ENCODE data around the gene CDH4. TPM values are rescaled to one million over a fixed set of nuclear protein-coding genes. Genes with fewer than 3 reads are reported as not detected.

The CDH4 gene
- total and polyA plus RNA-seq, 2 donors from 2014 or later: 1.1 TPM; not detected in 1

GRCh38 chr20:61380545-61380915 is 128.5 kb downstream of the CDH4 start:
- Histone ChIP-seq H3K27me3 (ENCODE audit: control insufficient read depth, insufficient read depth, low read length) (no peaks in the 10 kb centered on the region), H3K9me3 (ENCODE audit: control insufficient read depth in 2 of 3, insufficient read depth in 1 of 3, low read length in 3 of 3) (peaks cover 0 to 6% (median 3%) of the 10 kb centered on the region in 3 donors)

GRCh38 chr20:61382194-61382593 is 130.1 kb downstream of the CDH4 start:
- no peak for FAIRE-seq

More at GRCh38 chr20:61380545-61380915, 128.5 kb downstream of the CDH4 start:
- Histone ChIP-seq H3K4me1 (ENCODE audit: control insufficient read depth in 2 of 3, insufficient read depth in 2 of 3, low read depth in 1 of 3, low read length in 3 of 3) (no peaks in the 10 kb centered on the region), H3K4me3 (ENCODE audit: low read length in 3 of 3) (no peak overlapping the region), H3K27ac (ENCODE audit: low read depth in 2 of 2, low read length in 2 of 2) (no peak overlapping the region), H3K9ac (ENCODE audit: low read length in 3 of 3) (no peak overlapping the region), H3K36me3 (ENCODE audit: control insufficient read depth in 2 of 3, insufficient read depth in 3 of 3, low read length in 3 of 3) (no peaks in the 10 kb centered on the region)
- TF ChIP-seq CTCF (IDR thresholded peaks at IDR 0.05; ENCODE audit: borderline replicate concordance, extremely low read depth, insufficient read depth): no peak
- DNase-seq: no peak
- intact Hi-C loops (cut with DNase I): no loop called here
- no peak for FAIRE-seq

GRCh38 chr20:61385296-61385695 is 133.2 kb downstream of the CDH4 start:
- FAIRE-seq (no peak), DNase-seq (no peak)
- Histone ChIP-seq H3K27ac (ENCODE audit: low read depth in 2 of 2, low read length in 2 of 2) (no peak overlapping the region), H3K27me3 (ENCODE audit: control insufficient read depth, insufficient read depth, low read length) (no peaks in the 10 kb centered on the region), H3K36me3 (ENCODE audit: control insufficient read depth in 2 of 3, insufficient read depth in 3 of 3, low read length in 3 of 3) (no peaks in the 10 kb centered on the region), H3K9ac (ENCODE audit: low read length in 3 of 3) (no peak overlapping the region), H3K4me1 (ENCODE audit: control insufficient read depth in 2 of 3, insufficient read depth in 2 of 3, low read depth in 1 of 3, low read length in 3 of 3) (no peaks in the 10 kb centered on the region), H3K4me3 (ENCODE audit: low read length in 3 of 3) (no peak overlapping the region), H3K9me3 (ENCODE audit: control insufficient read depth in 2 of 3, insufficient read depth in 1 of 3, low read length in 3 of 3) (peaks cover 0 to 6% (median 0%) of the 10 kb centered on the region in 3 donors)
- intact Hi-C loops (cut with DNase I): no loop called here
- no peak for TF ChIP-seq CTCF (IDR thresholded peaks at IDR 0.05; ENCODE audit: borderline replicate concordance, extremely low read depth, insufficient read depth)

More at GRCh38 chr20:61382194-61382593, 130.1 kb downstream of the CDH4 start:
- H3K36me3 ChIP-seq (ENCODE audit: control insufficient read depth in 2 of 3, insufficient read depth in 3 of 3, low read length in 3 of 3): no peaks in the 10 kb centered on the region
- peaks cover 0 to 6% (median 0%) of the 10 kb centered on the region in 3 donors for H3K9me3 ChIP-seq (ENCODE audit: control insufficient read depth in 2 of 3, insufficient read depth in 1 of 3, low read length in 3 of 3)
- intact Hi-C loops (cut with DNase I): no loop called here
- TF ChIP-seq CTCF (IDR thresholded peaks at IDR 0.05; ENCODE audit: borderline replicate concordance, extremely low read depth, insufficient read depth): no peak
- DNase-seq: no peak
- no peaks in the 10 kb centered on the region for H3K27me3 ChIP-seq (ENCODE audit: control insufficient read depth, insufficient read depth, low read length)
- no peak overlapping the region for H3K27ac ChIP-seq (ENCODE audit: low read depth in 2 of 2, low read length in 2 of 2)
- no peak overlapping the region for H3K4me3 ChIP-seq (ENCODE audit: low read length in 3 of 3)
- H3K9ac ChIP-seq (ENCODE audit: low read length in 3 of 3): no peak overlapping the region
- H3K4me1 ChIP-seq (ENCODE audit: control insufficient read depth in 2 of 3, insufficient read depth in 2 of 3, low read depth in 1 of 3, low read length in 3 of 3): no peaks in the 10 kb centered on the region

- intact Hi-C loops (cut with DNase I): no loop called here
- Histone ChIP-seq H3K4me3 (ENCODE audit: low read length in 3 of 3) (no peak overlapping the region), H3K9me3 (ENCODE audit: control insufficient read depth in 2 of 3, insufficient read depth in 1 of 3, low read length in 3 of 3) (peaks cover 0 to 6% (median 0%) of the 10 kb centered on the region in 3 donors), H3K27ac (ENCODE audit: low read depth in 2 of 2, low read length in 2 of 2) (no peak overlapping the region), H3K27me3 (ENCODE audit: control insufficient read depth, insufficient read depth, low read length) (no peaks in the 10 kb centered on the region), H3K4me1 (ENCODE audit: control insufficient read depth in 2 of 3, insufficient read depth in 2 of 3, low read depth in 1 of 3, low read length in 3 of 3) (no peaks in the 10 kb centered on the region), H3K36me3 (ENCODE audit: control insufficient read depth in 2 of 3, insufficient read depth in 3 of 3, low read length in 3 of 3) (no peaks in the 10 kb centered on the region), H3K9ac (ENCODE audit: low read length in 3 of 3) (no peak overlapping the region)
- DNase-seq (no peak), FAIRE-seq (no peak)
- no peak for TF ChIP-seq CTCF (IDR thresholded peaks at IDR 0.05; ENCODE audit: borderline replicate concordance, extremely low read depth, insufficient read depth)
Measured at GRCh38 chr20:61385731-61386130, 133.7 kb downstream of the CDH4 start.

All from kidney (tissue), 14 donors.